ENCODE measurements around the gene PMPCA.
A peak's percentile ranks its signal among the peaks of the same experiment; 100 is the strongest.
"Not testable (repeated sequence)": the region's sequence is repeated elsewhere in the genome, so short reads cannot be mapped to it uniquely, and the experiment has no call there.

PMPCA gene

GRCh38 chr9:136394312-136395019, 16.0 kb upstream of the PMPCA start:
- DNase-seq (ENCODE audit: low read depth), result no peak

- DNase-seq (ENCODE audit: low read depth), result no peak
Observed at GRCh38 chr9:136395020-136395340, 15.5 kb upstream of the PMPCA start.

GRCh38 chr9:136395345-136396218, 14.9 kb upstream of the PMPCA start:
- no peak for DNase-seq (ENCODE audit: low read depth)

- DNase-seq (ENCODE audit: low read depth), result no peak
Observed at GRCh38 chr9:136396219-136396515, 14.3 kb upstream of the PMPCA start.

GRCh38 chr9:136397643-136398042, 12.8 kb upstream of the PMPCA start:
- no peak for DNase-seq (ENCODE audit: low read depth)

GRCh38 chr9:136398286-136398685, 12.2 kb upstream of the PMPCA start:
- DNase-seq (ENCODE audit: low read depth), result no peak

- peak; percentile 30 for DNase-seq (ENCODE audit: low read depth)
Observed at GRCh38 chr9:136399176-136400037, 11.1 kb upstream of the PMPCA start.

GRCh38 chr9:136400038-136400834, 10.2 kb upstream of the PMPCA start, which contains the start of gene SNAPC4:
Gene SNAPC4, minus strand, starts transcription at chr9:136400170. Its CDS starts 1,742 bp downstream, at chr9:136398428.
- DNase-seq (ENCODE audit: low read depth), result peak; percentile 85

GRCh38 chr9:136401173-136401922, 9.1 kb upstream of the PMPCA start:
- DNase-seq (ENCODE audit: low read depth), result no peak

GRCh38 chr9:136402067-136402466, 8.4 kb upstream of the PMPCA start:
- no peak for DNase-seq (ENCODE audit: low read depth)

GRCh38 chr9:136403538-136403914, 6.9 kb upstream of the PMPCA start:
- peak; percentile 61 for DNase-seq (ENCODE audit: low read depth)

- DNase-seq (ENCODE audit: low read depth), result peak; percentile 28
Observed at GRCh38 chr9:136403915-136404800, 6.3 kb upstream of the PMPCA start.

- DNase-seq (ENCODE audit: low read depth), result no peak
Observed at GRCh38 chr9:136404801-136405136, 5.7 kb upstream of the PMPCA start.

- DNase-seq (ENCODE audit: low read depth), result no peak
Observed at GRCh38 chr9:136405481-136405880, 5.0 kb upstream of the PMPCA start.

GRCh38 chr9:136405904-136406303, 4.6 kb upstream of the PMPCA start:
- DNase-seq (ENCODE audit: low read depth), result not testable (repeated sequence)

- not testable (repeated sequence) for DNase-seq (ENCODE audit: low read depth)
Observed at GRCh38 chr9:136407061-136407460, 3.4 kb upstream of the PMPCA start.

GRCh38 chr9:136407911-136408310, 2.5 kb upstream of the PMPCA start:
- DNase-seq (ENCODE audit: low read depth), result no peak

GRCh38 chr9:136409557-136410455, 652 bp upstream of the PMPCA start:
- DNase-seq (ENCODE audit: low read depth), result peak; percentile 15

- DNase-seq (ENCODE audit: low read depth), result no peak
Observed at GRCh38 chr9:136411378-136411777, 920 bp downstream of the PMPCA start.
